ENCODE results near the gene IL6.
"Not testable (repeated sequence)": the region's sequence is repeated elsewhere in the genome, so short reads cannot be mapped to it uniquely, and the experiment has no call there.

Gene IL6

DNA sequence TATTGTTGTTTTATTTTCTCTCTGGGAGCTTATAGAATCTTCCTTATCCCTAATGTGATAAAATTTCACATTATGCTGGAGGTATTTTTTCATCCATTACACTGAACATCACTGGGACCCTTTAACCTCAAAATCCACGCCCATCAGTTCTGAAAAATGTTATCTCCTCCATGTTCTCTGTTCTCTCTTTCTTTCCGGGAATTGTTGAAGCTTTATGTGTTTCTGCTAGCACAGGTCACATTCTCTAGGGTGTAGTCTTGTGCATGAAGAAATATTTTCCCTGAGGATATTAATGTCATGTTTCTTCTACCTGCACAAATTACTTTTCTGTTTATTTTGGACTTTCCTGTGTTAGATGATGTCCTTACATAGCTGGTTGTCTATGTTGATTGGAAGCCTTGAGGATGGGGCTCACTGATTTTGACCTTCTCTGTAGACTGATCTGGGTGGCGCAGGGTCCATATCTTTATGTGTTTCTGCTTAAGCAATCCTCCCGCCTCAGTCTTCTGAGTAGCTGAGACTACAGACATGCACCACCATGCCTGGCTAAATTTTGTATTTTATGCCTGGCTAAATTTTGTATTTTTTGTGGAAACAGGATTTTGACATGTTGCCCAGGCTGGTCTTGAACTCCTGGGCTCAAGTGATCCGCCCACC lies 31.4 kb upstream of the IL6 start:
- no peaks in the 10 kb centered on the region for H3K36me3 ChIP-seq (ENCODE audit: insufficient read depth, low read length)
- H3K4me2 ChIP-seq (ENCODE audit: low read length) = no peak overlapping the region
- H3K4me3 ChIP-seq (ENCODE audit: low read length) = no peak overlapping the region
- peaks cover 5% of the 10 kb centered on the region for H3K4me1 ChIP-seq (ENCODE audit: control insufficient read depth, insufficient read depth, low read length)
- H3K9me3 ChIP-seq (replicated peaks; ENCODE audit: low read length) = no peaks in the 10 kb centered on the region
- H3K27me3 ChIP-seq (ENCODE audit: control insufficient read depth, insufficient read depth, low read length) = no peaks in the 10 kb centered on the region
- H3K9ac ChIP-seq (ENCODE audit: low read depth, low read length) = no peak overlapping the region

DNA sequence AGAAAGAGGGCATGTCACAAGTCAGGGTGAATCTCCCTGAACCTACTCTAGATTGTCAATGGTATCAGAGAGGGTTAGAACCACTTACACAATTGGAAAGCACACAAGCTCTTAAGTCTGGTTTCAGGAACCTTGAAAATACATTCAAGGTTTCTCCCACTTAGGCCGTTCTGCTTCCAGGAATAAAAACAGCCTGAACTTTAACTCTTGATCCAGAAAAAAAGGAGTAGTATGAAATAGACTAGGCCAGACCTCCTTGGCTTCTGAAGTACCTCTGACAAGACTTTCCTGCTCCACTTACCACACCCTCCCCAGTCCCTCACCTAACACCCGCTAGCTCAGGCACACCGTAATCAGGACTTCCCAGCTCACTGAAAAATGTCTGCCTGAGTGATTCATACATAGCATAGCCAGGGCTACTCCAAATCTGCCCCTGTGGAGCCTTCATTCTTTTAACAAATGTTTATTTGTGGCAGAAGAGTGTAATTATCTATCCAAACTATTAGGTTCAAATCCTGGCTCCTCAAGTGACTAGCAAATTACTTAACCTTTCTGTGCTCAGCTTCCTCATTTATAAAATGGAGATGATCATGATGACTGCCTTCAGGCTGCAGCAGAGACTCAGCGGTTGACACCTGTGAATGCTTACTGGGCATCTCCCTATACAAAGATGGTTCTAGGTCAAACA lies 30.3 kb upstream of the IL6 start:
- Histone ChIP-seq H3K9ac (ENCODE audit: low read depth, low read length) (no peak overlapping the region), H3K4me1 (ENCODE audit: control insufficient read depth, insufficient read depth, low read length) (peaks cover 7% of the 10 kb centered on the region), H3K4me3 (ENCODE audit: low read length) (no peak overlapping the region), H3K4me2 (ENCODE audit: low read length) (no peak overlapping the region), H3K27me3 (ENCODE audit: control insufficient read depth, insufficient read depth, low read length) (no peaks in the 10 kb centered on the region), H3K9me3 (replicated peaks; ENCODE audit: low read length) (no peaks in the 10 kb centered on the region), H3K36me3 (ENCODE audit: insufficient read depth, low read length) (no peaks in the 10 kb centered on the region)

DNA sequence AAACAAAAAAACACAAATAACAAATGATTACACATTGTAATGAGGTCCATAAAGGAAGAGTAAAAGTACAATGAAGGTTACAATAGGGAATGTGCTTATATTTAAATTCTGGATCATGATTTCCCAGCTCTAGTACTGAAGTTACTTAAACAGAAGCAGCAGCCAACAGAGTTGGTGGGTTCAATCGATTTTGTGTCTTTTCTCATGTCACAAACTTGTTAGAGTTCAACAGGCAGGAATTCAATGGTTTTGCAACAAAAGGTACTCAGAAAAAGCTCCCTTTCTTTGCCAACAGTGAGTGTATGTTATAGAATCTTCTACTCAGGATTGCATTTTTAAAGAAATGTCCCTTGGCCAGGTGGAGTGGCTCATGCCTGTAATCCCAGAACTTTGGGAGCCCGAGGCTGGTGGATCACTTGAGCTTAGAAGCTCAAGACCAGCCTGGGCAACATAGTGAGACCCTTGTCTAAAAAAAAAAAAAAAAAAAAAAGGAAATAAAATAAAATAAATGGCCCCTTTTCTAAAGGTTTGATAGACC lies 29.6 kb upstream of the IL6 start:
- Histone ChIP-seq H3K4me1 (ENCODE audit: control insufficient read depth, insufficient read depth, low read length) (peaks cover 7% of the 10 kb centered on the region), H3K9ac (ENCODE audit: low read depth, low read length) (no peak overlapping the region), H3K4me2 (ENCODE audit: low read length) (no peak overlapping the region), H3K4me3 (ENCODE audit: low read length) (no peak overlapping the region), H3K27me3 (ENCODE audit: control insufficient read depth, insufficient read depth, low read length) (no peaks in the 10 kb centered on the region), H3K36me3 (ENCODE audit: insufficient read depth, low read length) (no peaks in the 10 kb centered on the region), H3K9me3 (replicated peaks; ENCODE audit: low read length) (no peaks in the 10 kb centered on the region)

DNA sequence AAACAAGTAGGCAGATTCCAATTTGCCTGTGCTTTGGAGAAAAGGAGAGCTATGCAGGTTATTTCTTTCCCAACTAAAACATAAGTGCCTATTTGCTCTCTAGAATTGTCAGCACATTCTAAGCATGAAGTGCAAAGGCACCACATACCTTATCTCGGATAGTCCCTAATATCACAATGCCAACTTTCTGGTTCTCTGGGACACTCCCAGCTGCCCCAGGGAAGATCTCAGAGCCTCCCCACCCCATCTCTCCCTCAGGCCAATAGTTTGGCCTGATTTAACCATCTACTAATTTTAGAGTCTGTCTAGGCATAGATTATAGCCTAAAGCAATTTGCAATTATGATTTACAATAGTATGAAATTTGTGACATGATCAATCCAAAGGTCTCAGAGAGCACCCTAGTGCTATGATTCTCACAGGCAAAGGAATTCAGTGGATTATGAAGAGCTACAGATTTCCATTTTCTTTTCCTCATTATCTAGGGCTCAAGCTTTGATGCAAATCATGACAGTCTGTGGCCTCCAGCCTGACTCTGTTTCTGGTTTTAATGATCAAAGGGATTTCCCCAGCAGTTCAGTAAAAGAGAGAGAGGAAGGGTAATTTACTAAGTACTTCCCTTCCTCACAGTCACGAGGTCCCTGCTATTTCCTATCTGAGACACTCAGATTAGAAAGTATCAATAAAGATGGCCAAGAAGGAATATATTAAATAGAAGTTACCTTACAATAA lies 29.0 kb upstream of the IL6 start:
- Histone ChIP-seq H3K4me2 (ENCODE audit: low read length) (no peak overlapping the region), H3K9ac (ENCODE audit: low read depth, low read length) (no peak overlapping the region), H3K27me3 (ENCODE audit: control insufficient read depth, insufficient read depth, low read length) (no peaks in the 10 kb centered on the region), H3K4me1 (ENCODE audit: control insufficient read depth, insufficient read depth, low read length) (peaks cover 10% of the 10 kb centered on the region), H3K36me3 (ENCODE audit: insufficient read depth, low read length) (no peaks in the 10 kb centered on the region), H3K4me3 (ENCODE audit: low read length) (no peak overlapping the region), H3K9me3 (replicated peaks; ENCODE audit: low read length) (no peaks in the 10 kb centered on the region)

DNA sequence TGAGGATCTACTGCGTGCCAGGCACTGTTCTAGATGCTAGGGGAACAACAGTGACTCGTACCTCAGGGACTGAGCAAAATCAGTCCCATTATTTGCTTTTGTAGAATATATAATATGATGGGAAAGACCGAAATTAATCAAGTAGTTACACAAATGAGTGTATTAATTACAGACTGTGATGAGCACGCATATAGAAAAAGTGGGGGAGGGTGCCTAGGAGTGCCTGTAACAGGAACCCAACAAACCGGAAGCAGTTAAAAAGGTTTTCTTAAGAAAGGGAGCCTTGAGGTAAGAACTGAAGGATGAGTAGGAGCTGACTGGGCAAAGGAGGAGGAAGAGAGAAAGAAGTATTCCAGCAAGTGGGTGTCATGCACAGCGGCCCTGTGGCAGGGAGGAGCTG lies 28.2 kb upstream of the IL6 start:
- Histone ChIP-seq H3K4me3 (ENCODE audit: low read length) (no peak overlapping the region), H3K36me3 (ENCODE audit: insufficient read depth, low read length) (no peaks in the 10 kb centered on the region), H3K9me3 (replicated peaks; ENCODE audit: low read length) (no peaks in the 10 kb centered on the region), H3K4me1 (ENCODE audit: control insufficient read depth, insufficient read depth, low read length) (peaks cover 12% of the 10 kb centered on the region), H3K4me2 (ENCODE audit: low read length) (no peak overlapping the region), H3K27me3 (ENCODE audit: control insufficient read depth, insufficient read depth, low read length) (no peaks in the 10 kb centered on the region), H3K9ac (ENCODE audit: low read depth, low read length) (no peak overlapping the region)

DNA sequence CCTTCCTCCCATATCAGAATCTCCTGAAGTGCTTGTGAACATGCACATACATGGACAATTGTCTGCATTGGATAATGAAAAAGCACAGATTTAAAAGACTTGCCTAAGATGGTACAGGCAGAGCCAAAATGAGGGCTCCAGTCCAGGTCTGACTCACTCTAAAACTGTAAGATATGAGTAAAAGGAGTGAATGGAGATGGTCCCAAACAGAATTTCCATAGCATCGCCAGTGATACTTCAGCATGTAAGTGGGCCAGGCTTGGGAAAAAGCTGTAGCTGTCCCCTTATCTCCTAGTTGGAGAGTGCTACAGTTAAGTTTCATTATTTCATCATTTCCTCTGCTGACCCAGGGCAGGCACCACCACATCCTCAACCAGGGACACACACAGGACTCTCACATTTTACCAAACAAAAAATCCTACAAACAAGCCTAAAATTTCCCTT lies 26.4 kb upstream of the IL6 start:
- Histone ChIP-seq H3K36me3 (ENCODE audit: insufficient read depth, low read length) (no peaks in the 10 kb centered on the region), H3K4me3 (ENCODE audit: low read length) (no peak overlapping the region), H3K4me1 (ENCODE audit: control insufficient read depth, insufficient read depth, low read length) (peaks cover 12% of the 10 kb centered on the region), H3K9me3 (replicated peaks; ENCODE audit: low read length) (no peaks in the 10 kb centered on the region), H3K4me2 (ENCODE audit: low read length) (no peak overlapping the region), H3K9ac (ENCODE audit: low read depth, low read length) (no peak overlapping the region), H3K27me3 (ENCODE audit: control insufficient read depth, insufficient read depth, low read length) (no peaks in the 10 kb centered on the region)

DNA sequence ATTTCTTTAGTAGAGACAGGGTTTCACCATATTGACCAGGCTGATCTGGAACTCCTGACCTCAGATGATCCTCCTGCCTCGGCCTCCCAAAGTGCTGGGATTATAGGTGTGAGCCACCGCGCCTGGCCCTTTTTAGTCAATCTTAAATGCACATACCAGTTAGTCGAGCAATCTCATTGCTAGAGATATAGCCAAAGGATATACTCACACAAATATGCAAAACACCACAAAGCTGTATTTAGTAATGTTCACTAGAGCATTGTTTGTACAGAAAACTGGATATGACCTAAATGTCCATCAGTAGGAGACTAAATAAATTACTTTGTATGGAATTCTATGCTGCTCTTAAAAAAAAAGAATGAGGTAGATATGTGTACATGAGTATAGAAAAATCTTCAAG lies 24.5 kb upstream of the IL6 start:
- no peak overlapping the region for H3K9ac ChIP-seq (ENCODE audit: low read depth, low read length)
- H3K4me3 ChIP-seq (ENCODE audit: low read length) = no peak overlapping the region
- H3K4me1 ChIP-seq (ENCODE audit: control insufficient read depth, insufficient read depth, low read length) = peaks cover 12% of the 10 kb centered on the region
- H3K36me3 ChIP-seq (ENCODE audit: insufficient read depth, low read length) = no peaks in the 10 kb centered on the region
- H3K4me2 ChIP-seq (ENCODE audit: low read length) = no peak overlapping the region
- H3K27me3 ChIP-seq (ENCODE audit: control insufficient read depth, insufficient read depth, low read length) = no peaks in the 10 kb centered on the region
- H3K9me3 ChIP-seq (replicated peaks; ENCODE audit: low read length) = no peaks in the 10 kb centered on the region

DNA sequence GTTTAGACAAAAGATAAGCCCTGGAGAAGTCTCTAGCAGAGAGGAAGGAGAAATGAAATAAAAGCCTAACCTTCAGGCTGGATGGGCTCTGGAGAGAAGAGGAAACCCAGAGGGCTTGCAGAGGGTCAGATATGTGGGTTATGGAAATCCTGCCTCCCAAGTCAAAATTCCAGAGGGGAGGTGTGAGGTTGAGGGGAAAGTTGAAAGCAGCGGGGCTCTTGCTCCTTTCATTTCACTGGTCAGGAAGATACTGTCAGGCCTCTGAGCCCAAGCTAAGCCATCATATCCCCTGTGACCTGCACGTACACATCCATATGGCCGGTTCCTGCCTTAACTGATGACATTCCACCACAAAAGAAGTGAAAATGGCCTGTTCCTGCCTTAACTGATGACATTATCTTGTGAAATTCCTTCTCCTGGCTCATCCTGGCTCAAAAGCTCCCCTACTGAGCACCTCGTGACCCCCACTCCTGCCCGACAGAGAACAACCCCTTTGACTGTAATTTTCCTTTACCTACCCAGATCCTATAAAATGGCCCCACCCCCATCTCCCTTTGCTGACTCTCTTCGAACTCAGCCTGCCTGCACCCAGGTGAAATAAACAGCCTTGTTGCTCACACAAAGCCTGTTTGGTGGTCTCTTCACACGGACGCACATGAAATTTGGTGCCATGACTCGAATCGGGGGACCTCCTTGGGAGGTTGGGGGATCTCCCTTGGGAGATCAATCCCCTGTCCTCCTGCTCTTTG lies 23.7 kb upstream of the IL6 start:
- H3K4me1 ChIP-seq (ENCODE audit: control insufficient read depth, insufficient read depth, low read length) = peaks cover 12% of the 10 kb centered on the region
- H3K9ac ChIP-seq (ENCODE audit: low read depth, low read length); H3K27me3 ChIP-seq (ENCODE audit: control insufficient read depth, insufficient read depth, low read length); H3K4me2 ChIP-seq (ENCODE audit: low read length); H3K9me3 ChIP-seq (replicated peaks; ENCODE audit: low read length); H3K4me3 ChIP-seq (ENCODE audit: low read length); H3K36me3 ChIP-seq (ENCODE audit: insufficient read depth, low read length): not testable (repeated sequence)

DNA sequence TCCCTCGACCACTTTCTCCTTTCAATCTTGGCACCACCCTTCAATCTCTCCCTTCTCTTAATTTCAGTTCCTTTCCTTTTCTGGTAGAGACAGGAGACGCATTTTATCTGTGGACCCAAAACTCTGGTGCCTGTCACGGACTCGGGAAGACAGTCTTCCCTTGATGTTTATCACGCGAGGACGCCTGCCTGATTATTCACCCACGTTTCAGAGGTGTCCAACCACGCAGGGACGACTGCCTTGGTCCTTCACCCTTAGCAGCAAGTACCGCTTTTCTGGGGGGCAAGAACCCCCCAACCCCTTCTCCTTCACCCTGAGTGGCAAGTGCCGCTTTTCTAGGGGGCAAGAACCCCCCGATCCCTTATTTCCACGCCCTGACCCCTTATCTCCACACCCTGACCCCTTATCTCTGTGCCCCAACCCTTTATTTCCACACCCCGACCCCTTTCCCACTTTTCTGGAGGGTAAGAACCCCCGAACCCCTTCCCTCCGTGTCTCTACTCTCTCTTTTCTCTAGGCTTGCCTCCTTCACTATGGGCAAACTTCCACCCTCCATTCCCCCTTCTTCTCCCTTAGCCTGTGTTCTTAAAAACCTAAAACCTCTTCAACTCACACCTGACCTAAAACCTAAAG lies 22.9 kb upstream of the IL6 start:
- H3K9ac ChIP-seq (ENCODE audit: low read depth, low read length); H3K36me3 ChIP-seq (ENCODE audit: insufficient read depth, low read length); H3K4me2 ChIP-seq (ENCODE audit: low read length): not testable (repeated sequence)

DNA sequence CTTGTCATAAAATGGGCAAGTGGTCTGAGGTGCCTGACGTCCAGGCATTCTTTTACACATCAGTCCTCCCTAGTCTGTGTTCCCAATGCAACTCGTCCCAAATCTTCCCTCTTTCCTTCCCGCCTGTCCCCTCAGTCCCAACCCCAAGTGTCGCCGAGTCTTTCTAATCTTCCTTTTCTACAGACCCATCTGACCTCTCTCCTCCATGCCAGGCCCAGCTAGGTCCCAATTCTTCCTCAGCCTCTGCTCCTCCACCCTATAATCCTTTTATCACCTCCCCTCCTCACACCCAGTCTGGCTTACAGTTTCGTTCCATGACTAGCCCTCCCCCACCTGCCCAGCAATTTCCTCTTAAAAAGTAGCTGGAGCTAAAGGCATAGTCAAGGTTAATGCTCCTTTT lies 22.3 kb upstream of the IL6 start:
- H3K36me3 ChIP-seq (ENCODE audit: insufficient read depth, low read length); H3K4me3 ChIP-seq (ENCODE audit: low read length); H3K9ac ChIP-seq (ENCODE audit: low read depth, low read length); H3K27me3 ChIP-seq (ENCODE audit: control insufficient read depth, insufficient read depth, low read length); H3K9me3 ChIP-seq (replicated peaks; ENCODE audit: low read length); H3K4me2 ChIP-seq (ENCODE audit: low read length): not testable (repeated sequence)
- peaks cover 12% of the 10 kb centered on the region for H3K4me1 ChIP-seq (ENCODE audit: control insufficient read depth, insufficient read depth, low read length)

More for the DNA sequence above, 22.9 kb upstream of the IL6 start:
- H3K9me3 ChIP-seq (replicated peaks; ENCODE audit: low read length); H3K4me3 ChIP-seq (ENCODE audit: low read length); H3K27me3 ChIP-seq (ENCODE audit: control insufficient read depth, insufficient read depth, low read length): not testable (repeated sequence)
- peaks cover 12% of the 10 kb centered on the region for H3K4me1 ChIP-seq (ENCODE audit: control insufficient read depth, insufficient read depth, low read length)

DNA sequence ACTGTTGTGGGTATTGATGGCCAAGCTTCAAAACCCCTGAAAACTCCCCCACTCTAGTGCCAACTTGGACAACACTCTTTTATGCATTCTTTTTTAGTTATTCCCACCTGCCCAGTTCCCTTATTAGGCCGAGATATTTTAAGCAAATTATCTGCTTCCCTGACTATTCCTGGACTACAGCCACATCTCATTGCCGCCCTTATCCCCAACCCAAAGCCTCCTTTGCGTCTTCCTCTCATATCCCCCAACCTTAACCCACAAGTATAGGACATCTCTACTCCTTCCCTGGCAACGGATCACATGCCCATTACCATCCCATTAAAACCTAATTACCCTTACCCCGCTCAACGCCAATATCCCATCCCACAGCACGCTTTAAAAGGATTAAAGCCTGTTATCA lies 21.1 kb upstream of the IL6 start:
- not testable (repeated sequence) for H3K4me3 ChIP-seq (ENCODE audit: low read length); H3K36me3 ChIP-seq (ENCODE audit: insufficient read depth, low read length); H3K9ac ChIP-seq (ENCODE audit: low read depth, low read length)

More for the DNA sequence above, 21.1 kb upstream of the IL6 start:
- not testable (repeated sequence) for H3K27me3 ChIP-seq (ENCODE audit: control insufficient read depth, insufficient read depth, low read length); H3K4me2 ChIP-seq (ENCODE audit: low read length); H3K4me1 ChIP-seq (ENCODE audit: control insufficient read depth, insufficient read depth, low read length); H3K9me3 ChIP-seq (replicated peaks; ENCODE audit: low read length)

Data from skeletal muscle satellite cell (primary cell).